Amniotic stem cell (primary cell): ENCODE measurements around the gene OBSCN.

Experiments used
- DNase-seq: peaks from one replicate; lab custom pipeline; 2025; lab: John Stamatoyannopoulos, UW

OBSCN gene

GRCh38 chr1:228329887-228330286 lies 122.0 kb downstream of the OBSCN start:
- no peak for DNase-seq

GRCh38 chr1:228332797-228333738 lies 125.2 kb downstream of the OBSCN start:
- no peak for DNase-seq

- no peak for DNase-seq
Measured at GRCh38 chr1:228333739-228334115, 125.9 kb downstream of the OBSCN start.

DNA sequence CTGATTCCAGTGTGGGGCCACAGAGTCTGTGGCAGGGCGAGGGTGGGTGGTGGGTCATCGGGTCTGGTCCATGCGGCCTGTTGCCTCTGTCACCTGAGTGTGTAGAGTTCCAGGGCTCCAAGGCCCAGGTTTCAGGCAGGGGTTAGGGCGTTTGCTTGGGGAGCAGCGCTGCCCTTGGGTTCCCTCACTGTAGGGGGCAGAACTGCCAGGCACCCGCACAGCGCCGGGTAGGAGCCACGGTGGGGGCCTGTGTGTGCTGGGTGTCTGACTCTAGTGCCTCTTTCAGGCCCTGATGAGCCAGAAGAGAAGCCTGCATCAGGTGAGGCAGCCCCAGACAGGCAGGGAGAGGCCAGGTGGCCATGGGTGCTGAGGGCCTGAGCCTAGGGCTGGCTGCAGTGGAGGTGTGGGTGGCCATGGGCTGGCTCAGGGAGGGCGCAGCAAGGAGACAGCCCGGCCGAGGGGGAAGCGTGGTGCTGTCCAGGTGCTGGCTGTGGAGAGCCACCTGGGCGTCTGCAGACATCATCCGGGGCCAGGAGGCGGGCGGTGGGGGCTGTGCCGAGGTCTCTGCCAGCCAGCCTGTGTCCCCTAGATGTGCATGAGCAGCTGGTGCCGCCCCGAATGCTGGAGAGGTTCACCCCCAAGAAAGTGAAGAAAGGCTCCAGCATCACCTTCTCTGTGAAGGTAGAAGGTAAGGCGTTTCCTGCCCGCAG lies 126.5 kb downstream of the OBSCN start:
- no peak for DNase-seq

GRCh38 chr1:228334954-228335353 lies 127.1 kb downstream of the OBSCN start:
- no peak for DNase-seq

DNA sequence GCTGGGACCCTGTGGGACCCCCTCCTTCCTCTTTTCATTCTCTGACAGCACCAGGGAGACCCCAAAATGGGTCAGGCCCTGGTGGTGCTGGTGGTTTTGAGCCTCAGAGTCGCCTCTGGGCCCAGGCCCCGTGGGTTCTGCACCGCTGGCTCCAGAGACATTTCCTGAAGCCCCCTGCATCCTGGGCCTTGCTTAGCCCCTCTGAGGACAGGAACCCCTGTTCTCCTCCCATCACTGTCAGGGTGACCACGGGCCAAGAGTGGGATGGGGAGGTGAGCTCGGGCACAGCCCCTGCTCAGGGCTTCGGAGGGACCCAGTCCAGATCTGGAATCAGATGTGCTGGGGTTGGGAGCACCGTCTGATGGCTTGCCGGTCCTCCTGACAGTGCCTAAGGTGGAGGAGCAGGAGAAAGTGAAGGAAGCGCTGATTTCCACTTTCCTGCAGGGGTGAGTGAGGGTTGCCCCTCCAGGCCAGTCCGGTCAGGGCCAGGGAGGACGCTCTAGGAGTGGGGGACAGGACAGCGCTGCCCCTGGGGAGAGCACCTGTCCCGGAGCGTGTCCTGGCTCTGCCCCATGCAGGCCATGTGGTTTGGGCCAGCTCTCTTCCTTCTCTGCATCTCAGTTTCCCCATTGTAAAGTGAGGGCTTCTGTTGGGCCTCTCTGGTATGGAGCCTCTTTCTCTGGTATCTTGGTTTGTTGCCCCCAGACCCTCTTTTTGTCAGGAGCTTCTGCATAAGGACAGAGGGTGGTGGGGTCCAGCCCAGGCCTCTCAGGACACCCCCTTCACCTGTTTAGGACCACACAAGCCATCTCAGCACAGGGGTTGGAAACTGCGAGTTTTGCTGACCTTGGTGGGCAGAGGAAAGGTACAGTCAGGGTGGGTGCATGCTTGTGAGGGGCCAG lies 127.8 kb downstream of the OBSCN start:
- DNase-seq, result no peak

GRCh38 chr1:228336308-228337030 lies 128.6 kb downstream of the OBSCN start:
- DNase-seq, result no peak

- DNase-seq, result no peak
Measured at GRCh38 chr1:228337031-228337564, 129.3 kb downstream of the OBSCN start.

- no peak for DNase-seq
Measured at GRCh38 chr1:228337711-228338520, 130.1 kb downstream of the OBSCN start.

DNA sequence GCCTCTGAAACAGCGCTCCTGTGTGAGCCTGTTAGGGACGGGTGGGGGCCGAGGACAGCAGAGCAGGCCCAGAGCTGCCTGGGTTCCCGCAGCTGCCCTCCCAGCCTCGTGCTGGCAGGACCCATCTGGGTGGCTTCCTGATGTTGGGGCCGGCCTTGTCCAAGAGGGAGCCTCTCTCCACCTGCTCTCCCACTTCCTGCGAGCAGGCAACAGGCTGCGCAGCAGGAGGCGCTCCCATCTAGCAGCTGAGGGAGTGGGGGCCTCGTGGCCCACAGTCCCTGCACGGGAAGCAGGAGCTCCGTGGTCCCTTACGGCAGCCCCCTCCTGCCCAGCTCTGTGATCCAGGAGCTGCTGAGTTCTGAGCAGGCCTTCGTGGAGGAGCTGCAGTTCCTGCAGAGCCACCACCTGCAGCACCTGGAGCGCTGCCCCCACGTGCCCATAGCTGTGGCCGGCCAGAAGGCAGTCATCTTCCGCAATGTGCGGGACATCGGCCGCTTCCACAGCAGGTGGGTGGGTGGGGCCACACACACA lies 130.7 kb downstream of the OBSCN start:
- no peak for DNase-seq

GRCh38 chr1:228339059-228339704 lies 131.3 kb downstream of the OBSCN start:
- no peak for DNase-seq

DNA sequence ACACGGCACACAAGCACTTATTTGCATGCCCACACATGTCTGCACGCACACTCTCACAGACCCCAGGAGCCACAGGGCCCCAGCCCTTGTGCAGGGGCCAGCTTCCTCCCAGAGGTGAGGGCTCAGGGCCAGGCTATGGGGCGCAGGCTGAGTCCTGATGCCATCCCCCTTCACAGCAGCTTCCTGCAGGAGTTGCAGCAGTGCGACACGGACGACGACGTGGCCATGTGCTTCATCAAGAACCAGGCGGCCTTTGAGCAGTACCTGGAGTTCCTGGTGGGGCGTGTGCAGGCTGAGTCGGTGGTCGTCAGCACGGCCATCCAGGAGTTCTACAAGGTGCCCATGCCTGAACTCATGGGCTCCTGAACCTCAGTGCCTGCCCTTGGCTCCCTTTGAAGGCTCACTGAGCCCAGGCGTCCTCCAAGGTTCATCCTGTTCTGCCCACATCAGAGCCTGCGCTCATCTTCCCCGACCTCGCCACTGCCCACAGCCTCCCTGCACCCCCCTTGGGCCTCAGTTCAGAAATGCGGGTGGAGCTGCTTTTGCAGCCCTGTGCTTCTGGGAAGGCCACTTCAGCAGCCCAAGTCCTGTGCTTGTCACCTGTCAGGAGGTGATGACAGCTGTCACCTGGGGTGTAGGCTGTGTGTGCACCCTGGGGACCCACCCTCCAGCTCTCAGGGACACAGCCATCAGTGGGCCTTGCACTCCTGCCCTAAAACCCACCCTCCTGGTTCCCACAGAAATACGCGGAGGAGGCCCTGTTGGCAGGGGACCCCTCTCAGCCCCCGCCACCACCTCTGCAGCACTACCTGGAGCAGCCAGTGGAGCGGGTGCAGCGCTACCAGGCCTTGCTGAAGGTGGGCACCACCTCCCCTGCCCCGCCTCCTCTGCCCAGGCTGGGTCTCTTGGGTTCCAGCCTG lies 132.2 kb downstream of the OBSCN start:
- DNase-seq, result no peak

GRCh38 chr1:228340686-228341449 lies 133.0 kb downstream of the OBSCN start:
- no peak for DNase-seq

GRCh38 chr1:228341450-228341813 lies 133.6 kb downstream of the OBSCN start:
- DNase-seq, result no peak

GRCh38 chr1:228341814-228342626 lies 134.2 kb downstream of the OBSCN start:
- no peak for DNase-seq

DNA sequence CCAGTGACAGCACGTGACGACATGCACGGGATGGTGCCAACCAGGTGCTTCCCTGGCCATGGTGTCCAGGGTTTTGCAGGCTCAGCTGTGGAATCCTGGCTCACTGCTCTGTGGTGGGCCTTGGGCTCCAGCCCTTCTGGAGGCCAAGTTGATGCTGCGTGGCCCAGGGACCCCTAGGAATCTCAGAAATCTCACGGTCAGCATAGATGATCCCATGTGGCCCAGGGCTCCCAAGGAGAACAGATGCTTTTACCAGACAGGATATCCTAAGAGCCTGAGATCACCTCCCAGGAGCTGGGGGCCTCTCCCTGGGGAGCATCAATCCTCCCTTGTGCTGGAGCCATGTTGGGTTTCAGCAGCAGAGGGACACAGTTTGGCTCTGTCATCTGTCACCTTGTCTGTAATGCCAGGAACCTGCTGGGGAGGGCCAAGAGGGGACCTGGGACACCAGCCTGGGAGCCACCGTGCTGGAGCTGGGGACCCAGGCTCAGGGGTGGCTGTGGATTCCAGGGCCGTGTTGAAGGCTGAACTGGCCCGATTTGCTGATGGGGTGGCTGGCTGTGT lies 134.9 kb downstream of the OBSCN start:
- no peak for DNase-seq
